Cardiac ventricle fibroblast (primary cell): ENCODE data around the gene COL16A1. TPM values are rescaled to one million over a fixed set of nuclear protein-coding genes. Genes with fewer than 3 reads are reported as not detected.

Experiments used
- total RNA-seq: library from RNA; depleted of rRNA; stranded (reverse); fragments of >200 nt; gene quantifications from 2 replicates; pipeline ENCODE4 v1.2.3, GENCODE V29; 2015

The COL16A1 gene
- 92.6 and 160 TPM in 2 replicates for total RNA-seq

DNA sequence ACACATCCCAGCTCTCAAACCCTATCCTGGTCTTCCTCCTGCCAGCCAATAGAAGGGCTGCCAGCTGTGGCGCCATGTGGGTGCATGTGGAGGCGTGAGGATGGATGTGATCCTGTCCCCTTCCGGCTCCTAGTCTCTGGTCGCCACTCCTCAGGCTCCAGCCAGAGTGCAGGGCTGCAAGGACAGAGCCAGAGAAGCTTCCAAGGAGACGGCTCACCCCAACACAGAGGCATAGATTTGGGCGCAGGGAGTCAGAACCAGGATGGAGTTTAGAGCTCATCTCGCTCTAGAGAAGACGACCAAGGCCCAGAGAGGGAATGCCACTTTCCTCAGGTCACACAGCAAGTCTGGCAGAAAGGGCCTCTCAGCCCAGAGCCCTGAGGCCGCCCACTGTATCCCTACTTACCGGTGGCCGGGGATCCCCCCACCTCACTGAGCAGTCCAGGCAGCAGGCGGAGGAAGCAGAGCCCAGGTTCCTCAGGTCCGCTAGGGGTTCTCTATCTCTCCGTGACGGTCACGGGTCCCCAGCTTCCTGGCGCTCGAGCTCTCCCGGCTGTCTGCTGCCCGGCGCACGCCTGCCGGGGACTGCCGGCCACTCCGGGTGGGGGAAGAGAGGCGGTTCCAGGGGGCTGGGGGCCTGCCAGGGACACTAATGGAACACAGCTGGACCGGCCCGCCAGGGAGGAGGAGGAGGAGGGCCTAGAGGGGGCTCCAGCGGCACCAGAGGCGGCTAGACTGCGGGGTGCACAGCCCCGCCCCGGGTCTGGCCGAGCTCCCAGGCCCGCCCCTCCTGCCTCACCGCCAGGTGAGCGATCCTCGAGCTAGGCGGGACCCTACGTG, at the start of gene COL16A1:
COL16A1 (minus strand) TSS at position 587 of the 840 bp plus-strand sequence. CDS start 1,824 bp downstream, outside the sequence.

DNA sequence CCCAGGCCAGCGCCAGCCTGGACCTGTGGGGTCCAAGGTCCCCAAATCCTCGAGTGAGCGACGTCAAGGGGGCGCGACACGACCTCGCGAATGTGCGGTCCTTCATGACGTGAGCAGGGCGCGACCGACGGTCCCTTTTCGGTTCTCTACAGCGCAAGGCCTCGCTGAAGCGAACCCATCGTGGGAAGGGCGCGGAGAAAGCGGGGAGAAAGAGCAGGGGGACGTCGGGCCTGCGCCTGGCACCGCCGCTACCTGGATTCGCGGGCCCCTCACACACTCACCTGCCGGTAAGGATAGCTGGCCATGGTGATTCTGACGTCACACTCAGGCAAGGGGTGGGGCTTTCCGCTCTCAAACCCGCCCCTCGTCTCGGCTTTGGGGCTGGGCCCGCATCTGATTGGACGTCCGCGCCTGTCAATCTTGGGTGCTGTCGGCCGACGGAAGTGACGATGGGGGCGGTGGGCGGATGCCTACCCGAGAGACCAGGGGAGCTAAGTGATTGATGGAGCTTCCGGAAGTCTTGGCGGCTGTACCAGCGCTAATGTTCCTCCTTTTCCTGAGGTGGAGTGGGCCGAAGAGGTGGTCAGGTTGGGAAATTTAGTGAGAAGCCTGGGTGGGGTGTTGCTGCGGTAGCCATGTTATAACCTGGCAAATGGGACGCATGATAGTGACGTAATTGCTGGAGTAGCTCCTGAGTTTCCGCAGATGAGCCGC, 59.1 kb downstream of the COL16A1 start, which contains the start of gene PEF1:
PEF1 (minus strand) TSS at position 317 of the 714 bp plus-strand sequence; CDS start at position 305, 12 bp downstream.

DNA sequence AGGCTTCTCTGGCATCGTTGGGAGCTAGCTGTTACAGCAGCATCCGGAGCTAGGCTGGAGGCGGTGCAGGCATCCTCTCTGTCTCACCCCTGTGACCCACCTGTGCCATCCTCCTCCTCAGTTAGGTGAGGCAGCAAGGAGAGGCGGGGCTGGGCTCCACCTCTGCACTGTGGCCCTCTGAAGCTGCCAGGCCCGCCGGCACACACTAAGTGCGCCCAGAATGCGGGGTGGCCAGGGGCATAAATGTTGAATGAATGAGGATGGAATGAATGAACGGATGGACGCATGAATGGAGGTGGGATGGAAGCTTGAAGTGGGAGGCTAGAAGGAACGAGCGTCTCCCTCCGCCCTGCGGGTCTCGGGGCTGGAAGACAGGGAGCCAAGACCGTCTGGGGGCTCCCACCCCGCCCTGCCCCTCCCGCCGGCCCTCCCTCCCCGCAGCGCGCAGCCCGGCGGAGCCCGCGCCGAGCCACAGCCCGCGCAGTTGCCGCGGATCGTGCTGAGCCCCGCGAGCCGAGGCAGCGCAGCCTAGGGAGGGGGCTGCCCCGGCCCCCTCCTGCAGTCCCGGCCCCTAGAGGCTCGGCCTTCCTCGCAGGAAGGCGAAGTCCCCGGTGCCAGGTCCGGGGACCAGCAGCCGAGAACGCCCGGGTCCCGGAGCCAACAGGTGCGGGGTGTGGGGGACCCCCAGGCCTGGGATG, 86.5 kb downstream of the COL16A1 start, which contains the start of gene HCRTR1:
HCRTR1 (plus strand) TSS at position 472 of the 698 bp plus-strand sequence. CDS start 1,504 bp downstream, outside the sequence.

Other genes with a start within 250 kb of the COL16A1 start
- gene TINAGL1, start 127.5 kb downstream of the COL16A1 start, total RNA-seq: 9.4 and 12.2 TPM in 2 replicates
- gene HCRTR1, start 86.3 kb downstream of the COL16A1 start, total RNA-seq: not detected in 2 replicates
- gene PEF1, start 59.1 kb downstream of the COL16A1 start, total RNA-seq: 47.7 and 53.0 TPM in 2 replicates
- 6.9 and 10.5 TPM in 2 replicates for gene ADGRB2, start 60.3 kb upstream of the COL16A1 start, total RNA-seq
- 18.3 and 23.2 TPM in 2 replicates for gene SPOCD1, start 112.0 kb upstream of the COL16A1 start, total RNA-seq
- 168 and 287 TPM in 2 replicates for gene PTP4A2, start 234.4 kb upstream of the COL16A1 start, total RNA-seq